Upper lobe of right lung (tissue), 1 donor: ENCODE data around the gene EZH2. TPM values are rescaled to one million over a fixed set of nuclear protein-coding genes. Genes with fewer than 3 reads are reported as not detected.

ENCODE experiments used
- ATAC-seq: fragments of 200-7000 bp; cut with Tn5 transposase; one replicate; pipeline ENCODE4 v1.9.1; 2020; ENCODE audit warnings: mild to moderate bottlenecking, moderate library complexity
- DNase-seq: peaks from one replicate; pipeline ENCODE4 v3.0.0-alpha.2; 2020
- H3K27ac ChIP-seq: fragments of 200-600 bp; one replicate; pipeline ENCODE4 v1.8.0; 2022
- H3K27me3 ChIP-seq: fragments of 200-600 bp; one replicate; pipeline ENCODE4 v1.8.0; 2022; ENCODE audit warnings: mild to moderate bottlenecking
- H3K36me3 ChIP-seq: fragments of 200-600 bp; one replicate; pipeline ENCODE4 v1.8.0; 2022
- H3K4me1 ChIP-seq: fragments of 200-600 bp; one replicate; pipeline ENCODE4 v1.8.0; 2022
- H3K4me3 ChIP-seq: fragments of 200-600 bp; one replicate; pipeline ENCODE4 v1.8.0; 2022; ENCODE audit warnings: mild to moderate bottlenecking
- H3K9me3 ChIP-seq: fragments of 200-600 bp; one replicate; pipeline ENCODE4 v1.8.0; 2022
- CTCF ChIP-seq: fragments of 200-600 bp; IDR thresholded peaks from one replicate; pipeline ENCODE4 v1.8.0; 2022; ENCODE audit warnings: antibody characterized with exemption
- intact Hi-C: fragments of 100-400 bp; cut with DNase I; formaldehyde crosslinking; loops from one replicate; pipeline ENCODE4 v1.11.0; 2022
- total RNA-seq: library from RNA; stranded (reverse); fragmentation: NEBNext Ultra II Directional; extraction: Animal tissue kit (Norgen Biotek cat#: 25700); gene quantifications from one replicate; pipeline ENCODE4 v1.2.1, GENCODE V29; 2021
- donor health status: DM: no; HTN: yes; CAD: no; lungs with severe emphysema.

EZH2 gene
- total RNA-seq, 1 donor from 2014 or later: 3.7 TPM

- no peaks in the 10 kb centered on the region for H3K36me3 ChIP-seq
- ATAC-seq: no peak
- intact Hi-C loops: no loop called here
These were observed 52.3 kb downstream of the EZH2 start for GRCh38 chr7:148831782-148832181.

GRCh38 chr7:148830897-148831692 is 53.0 kb downstream of the EZH2 start:
- H3K4me1 ChIP-seq: no peaks in the 10 kb centered on the region
- no peaks in the 10 kb centered on the region for H3K36me3 ChIP-seq
- intact Hi-C loops: no loop called here
- DNase-seq: no peak
- no peak overlapping the region for H3K4me3 ChIP-seq
- ATAC-seq: no peak
- no peaks in the 10 kb centered on the region for H3K27me3 ChIP-seq
- H3K9me3 ChIP-seq: no peaks in the 10 kb centered on the region
- H3K27ac ChIP-seq: no peak overlapping the region
- no peak for TF ChIP-seq CTCF

More at GRCh38 chr7:148831782-148832181, 52.3 kb downstream of the EZH2 start:
- no peak for TF ChIP-seq CTCF
- H3K4me1 ChIP-seq: no peaks in the 10 kb centered on the region
- no peaks in the 10 kb centered on the region for H3K9me3 ChIP-seq
- H3K4me3 ChIP-seq: no peak overlapping the region
- no peaks in the 10 kb centered on the region for H3K27me3 ChIP-seq
- DNase-seq: no peak
- no peak overlapping the region for H3K27ac ChIP-seq

- H3K36me3 ChIP-seq: no peaks in the 10 kb centered on the region
- no peaks in the 10 kb centered on the region for H3K4me1 ChIP-seq
- DNase-seq: no peak
- intact Hi-C loops: no loop called here
- ATAC-seq: no peak
- no peaks in the 10 kb centered on the region for H3K9me3 ChIP-seq
- no peaks in the 10 kb centered on the region for H3K27me3 ChIP-seq
- no peak for TF ChIP-seq CTCF
- no peak overlapping the region for H3K4me3 ChIP-seq
- no peak overlapping the region for H3K27ac ChIP-seq
These were observed 55.1 kb downstream of the EZH2 start for GRCh38 chr7:148828965-148829364.

- H3K27ac ChIP-seq: no peak overlapping the region
- intact Hi-C loops: no loop called here
- no peaks in the 10 kb centered on the region for H3K27me3 ChIP-seq
- H3K36me3 ChIP-seq: no peaks in the 10 kb centered on the region
- no peak for ATAC-seq
- no peak for TF ChIP-seq CTCF
- DNase-seq: no peak
- no peaks in the 10 kb centered on the region for H3K9me3 ChIP-seq
- no peak overlapping the region for H3K4me3 ChIP-seq
- H3K4me1 ChIP-seq: no peaks in the 10 kb centered on the region
These were observed 58.8 kb downstream of the EZH2 start for GRCh38 chr7:148825338-148825737.

GRCh38 chr7:148824864-148825263 is 59.2 kb downstream of the EZH2 start:
- no peaks in the 10 kb centered on the region for H3K27me3 ChIP-seq
- no peak overlapping the region for H3K27ac ChIP-seq
- no peaks in the 10 kb centered on the region for H3K36me3 ChIP-seq
- DNase-seq: no peak
- H3K4me1 ChIP-seq: no peaks in the 10 kb centered on the region
- intact Hi-C loops: no loop called here
- ATAC-seq: no peak
- H3K9me3 ChIP-seq: no peaks in the 10 kb centered on the region
- no peak for TF ChIP-seq CTCF
- no peak overlapping the region for H3K4me3 ChIP-seq
